Karpas-422 (cell line): Measurements from ENCODE around the gene TNK2. TPM values are rescaled to one million over a fixed set of nuclear protein-coding genes. Genes with fewer than 3 reads are reported as not detected.
"Not testable (repeated sequence)": the region's sequence is repeated elsewhere in the genome, so short reads cannot be mapped to it uniquely, and the experiment has no call there.

Source experiments
- DNase-seq: peaks from one replicate; pipeline ENCODE4 v3.0.0-alpha.2; 2015
- H2AFZ ChIP-seq: fragments of 200-600 bp; sonication (generic); 2 replicates; pipeline ENCODE4 v1.6.1; 2014; ENCODE audit warnings: antibody characterized with exemption, low read length, mixed read lengths
- H3K27ac ChIP-seq: fragments of 200-600 bp; sonication (generic); 2 replicates; pipeline ENCODE4 v1.5.1; 2014; ENCODE audit warnings: mild to moderate bottlenecking, low read length, moderate library complexity
- H3K27me3 ChIP-seq: fragments of 200-600 bp; sonication (generic); 2 replicates; pipeline ENCODE4 v1.6.1; 2014; ENCODE audit warnings: low read length, mixed read lengths
- H3K36me3 ChIP-seq: fragments of 200-600 bp; sonication (generic); 2 replicates; pipeline ENCODE4 v1.6.1; 2014; ENCODE audit warnings: low read length, mixed read lengths; ENCODE audit not compliant: insufficient read depth
- H3K4me1 ChIP-seq: fragments of 200-600 bp; sonication (generic); 2 replicates; pipeline ENCODE4 v1.6.1; 2014; ENCODE audit warnings: mild to moderate bottlenecking, low read length, mixed read lengths
- H3K4me2 ChIP-seq: fragments of 200-600 bp; sonication (generic); 2 replicates; pipeline ENCODE4 v1.6.1; 2014; ENCODE audit warnings: low read length, low read depth, mild to moderate bottlenecking; ENCODE audit not compliant: poor library complexity, severe bottlenecking
- H3K4me3 ChIP-seq: fragments of 200-600 bp; sonication (generic); 2 replicates; pipeline ENCODE4 v1.5.1; 2014; ENCODE audit warnings: mild to moderate bottlenecking, antibody characterized with exemption, low read length, mixed read lengths
- H3K79me2 ChIP-seq: fragments of 200-600 bp; sonication (generic); 2 replicates; pipeline ENCODE4 v1.6.1; 2014; ENCODE audit warnings: mild to moderate bottlenecking, low read length, mixed read lengths
- H3K9ac ChIP-seq: fragments of 200-600 bp; sonication (generic); 2 replicates; pipeline ENCODE4 v1.6.0; 2014; ENCODE audit warnings: low read length
- H3K9me2 ChIP-seq: fragments of 200-600 bp; sonication (generic), shearing (Covaris generic); replicated peaks from 2 replicates; pipeline ENCODE4 v1.6.0; 2014; ENCODE audit warnings: mild to moderate bottlenecking, low read length, moderate library complexity; ENCODE audit not compliant: insufficient read depth
- H3K9me3 ChIP-seq: fragments of 300-700, 200-600 bp; sonication (generic); 2 replicates; pipeline ENCODE4 v1.6.1; 2014; ENCODE audit warnings: low read length, mixed read lengths
- H4K20me1 ChIP-seq: fragments of 200-600 bp; sonication (generic); 2 replicates; pipeline ENCODE4 v1.6.1; 2014; ENCODE audit warnings: mild to moderate bottlenecking, antibody characterized with exemption, low read length, low read depth; ENCODE audit not compliant: insufficient read depth
- total RNA-seq: library from RNA; depleted of rRNA; stranded (reverse); fragments of >200 nt; shearing (Covaris generic); gene quantifications from 2 replicates; pipeline ENCODE4 v1.2.3, GENCODE V29; 2014; ENCODE audit warnings: low replicate concordance

TNK2 gene
- total RNA-seq, 1 experiment from 2014 or later, result 25.5 TPM

DNA sequence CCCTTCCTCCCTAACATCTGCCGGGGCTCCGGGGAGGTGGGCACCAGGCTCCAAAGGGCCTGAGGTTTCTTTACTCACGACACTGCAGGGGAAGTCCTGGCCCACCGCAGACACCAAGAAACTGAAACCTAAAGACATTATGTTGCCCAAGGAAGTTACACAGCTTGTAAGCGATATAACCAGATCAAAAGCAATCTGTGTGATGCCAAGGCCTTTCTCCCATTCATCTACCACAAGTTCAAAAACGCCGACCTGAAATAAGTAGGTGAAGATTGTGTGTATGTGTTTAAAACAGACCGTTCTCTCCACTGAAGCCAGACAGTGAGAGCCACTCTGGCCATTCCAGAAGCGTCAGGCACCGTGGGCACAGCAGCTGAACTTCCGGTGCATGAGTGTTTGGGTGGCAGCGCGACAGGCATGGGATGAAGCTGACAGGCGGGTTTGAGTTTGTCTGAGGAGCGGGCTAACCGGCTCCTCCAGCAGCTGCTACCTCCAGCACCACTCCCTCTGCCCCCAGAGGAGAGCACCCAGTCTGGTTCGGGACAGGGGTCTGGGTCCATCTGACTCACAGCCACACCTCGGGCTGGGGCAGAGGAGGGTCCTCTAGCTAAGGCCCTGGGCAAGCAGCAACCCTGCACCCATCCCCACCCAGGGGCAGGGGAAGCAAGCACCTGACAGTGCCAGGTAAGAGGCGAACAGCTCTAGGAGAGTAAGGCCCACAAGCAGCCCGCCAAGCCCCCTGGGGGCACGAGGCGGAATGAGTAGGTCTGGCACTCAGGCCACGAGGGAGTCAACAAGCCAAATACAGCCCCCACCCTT, 1.3 kb downstream of the TNK2 start:
- DNase-seq, result peak; percentile 64
- Histone ChIP-seq H3K4me3 (peak overlapping the region; percentile 68), H3K27ac (no peak overlapping the region), H3K36me3 (no peaks in the 10 kb centered on the region), H4K20me1 (peaks cover 4% of the 10 kb centered on the region; the same call in 1 of the 2 replicates), H2AFZ (0 out of 2 replicates have a peak overlapping the region, but pooled peaks have one; percentile 25), H3K4me2 (peak overlapping the region; percentile 76), H3K79me2 (no peaks in the 10 kb centered on the region), H3K9me3 (no peaks in the 10 kb centered on the region), H3K27me3 (no peaks in the 10 kb centered on the region), H3K9ac (peak overlapping the region; percentile 72), H3K4me1 (peaks cover 48% of the 10 kb centered on the region), H3K9me2 (no peaks in the 10 kb centered on the region)

DNA sequence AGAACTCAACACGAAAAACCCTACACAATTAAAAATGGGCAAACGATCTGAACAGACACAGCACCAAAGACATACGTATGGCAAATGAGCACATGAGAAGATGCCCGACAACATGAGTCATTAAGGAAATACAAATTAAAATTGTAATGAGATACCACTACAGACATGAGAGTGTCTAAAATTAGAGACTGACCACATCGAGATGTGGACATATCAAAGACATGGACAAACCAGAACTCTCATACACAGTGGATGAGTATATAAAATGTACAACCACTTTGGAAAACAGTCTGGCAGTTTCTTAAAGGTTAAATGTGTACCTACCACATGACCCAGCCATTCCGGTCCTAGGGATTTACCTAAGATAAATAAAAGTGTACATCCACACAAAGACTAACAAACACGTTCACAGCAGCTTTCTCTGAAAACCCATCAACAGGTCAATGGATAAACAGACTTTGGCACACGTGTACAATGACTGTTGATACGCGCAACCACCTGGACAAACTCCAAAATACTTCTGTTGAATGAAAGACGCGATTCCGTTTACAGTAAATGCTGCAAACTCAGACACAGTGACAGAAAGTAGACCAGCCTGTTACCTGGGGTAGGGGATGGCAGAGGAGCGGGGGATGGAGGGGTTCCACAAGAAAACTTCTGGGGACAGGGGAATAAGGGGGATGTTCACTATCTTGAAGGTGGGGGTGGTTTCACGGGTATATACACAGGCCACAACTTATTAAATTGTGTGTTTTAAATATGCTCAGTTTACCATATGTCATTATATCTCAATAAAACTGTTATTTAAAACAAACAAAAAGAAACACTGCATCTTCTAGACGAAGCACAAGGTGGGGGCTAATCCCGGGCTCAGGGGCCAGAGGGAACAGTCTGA, 2.1 kb downstream of the TNK2 start:
- H3K36me3 ChIP-seq, result no peaks in the 10 kb centered on the region
- no peaks in the 10 kb centered on the region for H3K27me3 ChIP-seq
- H3K4me2 ChIP-seq, result peak overlapping the region; percentile 76
- peaks cover 10% of the 10 kb centered on the region; the same call in 1 of the 2 replicates for H4K20me1 ChIP-seq
- H2AFZ ChIP-seq, result 0 out of 2 replicates have a peak overlapping the region, but pooled peaks have one; percentile 25
- no peak overlapping the region for H3K27ac ChIP-seq
- no peaks in the 10 kb centered on the region for H3K79me2 ChIP-seq
- H3K9me2 ChIP-seq, result no peaks in the 10 kb centered on the region
- no peaks in the 10 kb centered on the region for H3K9me3 ChIP-seq
- H3K4me1 ChIP-seq, result peaks cover 48% of the 10 kb centered on the region
- DNase-seq, result no peak
- H3K9ac ChIP-seq, result peak overlapping the region; percentile 72
- peak overlapping the region; percentile 68; the same call in 1 of the 2 replicates for H3K4me3 ChIP-seq

DNA sequence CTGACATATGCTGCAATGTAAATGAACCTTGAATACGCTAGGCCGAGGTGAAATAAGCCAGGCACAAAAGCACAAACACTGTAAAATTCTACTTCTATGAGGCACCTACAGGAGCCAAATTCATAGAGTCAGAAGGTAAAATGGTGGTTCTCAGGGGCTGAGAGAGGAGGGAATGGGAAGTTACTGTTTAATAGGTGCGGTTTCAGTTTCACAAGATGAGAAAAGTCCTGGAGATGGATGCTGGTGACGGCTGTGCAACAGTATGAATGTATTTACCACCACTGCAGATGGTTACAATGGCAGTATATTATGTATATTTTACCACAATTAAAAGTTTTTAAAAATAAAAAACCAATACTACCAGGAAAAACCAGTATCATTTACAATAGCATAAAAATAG, 4.0 kb downstream of the TNK2 start:
- H3K4me3 ChIP-seq, result no peak overlapping the region
- H3K79me2 ChIP-seq, result no peaks in the 10 kb centered on the region
- peaks cover 42% of the 10 kb centered on the region for H3K4me1 ChIP-seq
- H3K36me3 ChIP-seq, result no peaks in the 10 kb centered on the region
- H4K20me1 ChIP-seq, result peaks cover 16% of the 10 kb centered on the region; the same call in 1 of the 2 replicates
- no peak for DNase-seq
- H2AFZ ChIP-seq, result no peak overlapping the region
- H3K9me2 ChIP-seq, result no peaks in the 10 kb centered on the region
- H3K27ac ChIP-seq, result no peak overlapping the region
- no peak overlapping the region for H3K9ac ChIP-seq
- no peak overlapping the region for H3K4me2 ChIP-seq
- H3K27me3 ChIP-seq, result no peaks in the 10 kb centered on the region
- H3K9me3 ChIP-seq, result no peaks in the 10 kb centered on the region

DNA sequence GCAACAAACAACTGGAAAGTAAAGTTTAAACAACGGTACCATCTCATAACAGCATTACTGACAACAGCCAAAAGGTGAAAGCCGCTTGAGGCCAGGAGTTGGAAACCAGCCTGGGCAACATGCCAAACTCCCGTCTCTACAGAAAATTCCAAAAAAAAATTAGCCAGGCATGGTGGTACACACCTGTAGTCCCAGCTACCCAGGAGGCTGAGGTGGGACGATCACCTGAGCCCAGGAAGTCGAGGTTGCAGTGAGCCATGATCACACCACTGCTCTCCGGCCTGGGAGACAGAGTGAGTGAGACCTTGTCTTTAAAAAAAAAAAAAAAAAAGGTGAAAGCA, 4.4 kb downstream of the TNK2 start:
- no peak for DNase-seq
- Histone ChIP-seq H3K27me3 (no peaks in the 10 kb centered on the region), H3K4me2 (no peak overlapping the region), H3K9ac (no peak overlapping the region), H2AFZ (no peak overlapping the region), H3K9me2 (no peaks in the 10 kb centered on the region), H3K9me3 (no peaks in the 10 kb centered on the region), H3K4me3 (no peak overlapping the region), H3K36me3 (no peaks in the 10 kb centered on the region), H4K20me1 (peaks cover 16% of the 10 kb centered on the region; the same call in 1 of the 2 replicates), H3K4me1 (peaks cover 41% of the 10 kb centered on the region), H3K79me2 (no peaks in the 10 kb centered on the region), H3K27ac (no peak overlapping the region)

DNA sequence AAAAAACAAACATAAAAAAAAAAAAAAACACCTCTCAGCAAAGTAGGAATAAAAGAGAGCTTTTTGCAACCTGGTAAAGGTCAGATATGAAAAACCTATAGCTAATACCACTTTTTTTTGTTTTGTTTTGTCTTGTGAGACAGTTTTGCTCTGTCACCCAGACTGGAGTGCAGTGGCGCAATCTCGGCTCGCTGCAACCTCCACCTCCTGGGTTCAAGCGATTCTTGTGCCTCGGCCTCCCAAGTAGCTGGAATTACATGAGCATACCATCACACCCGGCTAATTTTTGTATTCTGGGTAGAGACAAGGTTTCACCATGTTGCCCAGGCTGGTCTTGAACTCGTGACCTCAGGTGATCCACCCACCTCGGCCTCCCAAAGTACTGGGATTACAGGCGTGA, 5.7 kb downstream of the TNK2 start:
- H3K36me3 ChIP-seq, DNase-seq, H3K9ac ChIP-seq, H2AFZ ChIP-seq, H3K27ac ChIP-seq, H3K4me2 ChIP-seq, H3K9me2 ChIP-seq, H3K4me3 ChIP-seq, H3K27me3 ChIP-seq, H3K9me3 ChIP-seq, H3K79me2 ChIP-seq: not testable (repeated sequence)
- peaks cover 16% of the 10 kb centered on the region; the same call in 1 of the 2 replicates for H4K20me1 ChIP-seq
- H3K4me1 ChIP-seq, result peaks cover 28% of the 10 kb centered on the region

DNA sequence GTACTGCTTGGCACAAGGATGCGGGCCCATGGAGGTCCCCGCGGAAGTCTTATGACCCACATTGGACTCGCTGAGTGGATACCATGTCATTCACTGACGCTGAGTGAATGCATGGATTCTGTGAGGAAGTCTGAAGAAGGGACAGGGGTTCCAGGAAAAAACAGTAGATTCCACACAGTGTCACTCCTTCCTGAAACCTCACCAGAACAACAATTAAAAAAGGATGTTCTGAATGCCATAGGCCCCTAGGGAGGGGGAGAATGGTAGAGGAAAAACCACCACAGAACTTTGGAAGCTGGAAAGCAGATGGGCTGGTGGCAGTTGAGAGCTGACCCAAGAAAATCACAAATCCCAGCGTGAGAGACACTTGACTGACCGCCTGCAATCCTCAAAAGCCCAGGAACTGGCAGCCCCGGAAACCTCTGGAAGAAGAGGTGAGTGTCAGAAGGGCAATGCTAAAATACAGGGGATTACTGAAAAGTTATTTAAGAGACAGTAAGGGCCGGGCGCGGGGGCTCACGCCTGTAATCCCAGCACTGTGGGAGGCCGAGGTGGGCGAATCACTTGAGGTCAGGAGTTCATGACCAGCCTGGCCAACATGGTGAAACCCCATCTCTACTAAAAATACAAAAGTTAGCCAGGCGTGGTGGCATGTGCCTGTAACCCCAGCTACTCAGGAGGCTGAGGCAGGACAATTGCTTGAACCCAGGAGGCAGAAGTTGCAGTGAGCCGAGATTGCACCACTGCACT, 6.3 kb downstream of the TNK2 start:
- H3K9me3 ChIP-seq, H2AFZ ChIP-seq, H3K27ac ChIP-seq, H3K4me3 ChIP-seq, H3K9ac ChIP-seq, H3K36me3 ChIP-seq, H3K4me2 ChIP-seq, H3K27me3 ChIP-seq, H3K79me2 ChIP-seq, H3K9me2 ChIP-seq, DNase-seq: not testable (repeated sequence)
- Histone ChIP-seq H3K4me1 (peaks cover 23% of the 10 kb centered on the region), H4K20me1 (peaks cover 16% of the 10 kb centered on the region; the same call in 1 of the 2 replicates)

DNA sequence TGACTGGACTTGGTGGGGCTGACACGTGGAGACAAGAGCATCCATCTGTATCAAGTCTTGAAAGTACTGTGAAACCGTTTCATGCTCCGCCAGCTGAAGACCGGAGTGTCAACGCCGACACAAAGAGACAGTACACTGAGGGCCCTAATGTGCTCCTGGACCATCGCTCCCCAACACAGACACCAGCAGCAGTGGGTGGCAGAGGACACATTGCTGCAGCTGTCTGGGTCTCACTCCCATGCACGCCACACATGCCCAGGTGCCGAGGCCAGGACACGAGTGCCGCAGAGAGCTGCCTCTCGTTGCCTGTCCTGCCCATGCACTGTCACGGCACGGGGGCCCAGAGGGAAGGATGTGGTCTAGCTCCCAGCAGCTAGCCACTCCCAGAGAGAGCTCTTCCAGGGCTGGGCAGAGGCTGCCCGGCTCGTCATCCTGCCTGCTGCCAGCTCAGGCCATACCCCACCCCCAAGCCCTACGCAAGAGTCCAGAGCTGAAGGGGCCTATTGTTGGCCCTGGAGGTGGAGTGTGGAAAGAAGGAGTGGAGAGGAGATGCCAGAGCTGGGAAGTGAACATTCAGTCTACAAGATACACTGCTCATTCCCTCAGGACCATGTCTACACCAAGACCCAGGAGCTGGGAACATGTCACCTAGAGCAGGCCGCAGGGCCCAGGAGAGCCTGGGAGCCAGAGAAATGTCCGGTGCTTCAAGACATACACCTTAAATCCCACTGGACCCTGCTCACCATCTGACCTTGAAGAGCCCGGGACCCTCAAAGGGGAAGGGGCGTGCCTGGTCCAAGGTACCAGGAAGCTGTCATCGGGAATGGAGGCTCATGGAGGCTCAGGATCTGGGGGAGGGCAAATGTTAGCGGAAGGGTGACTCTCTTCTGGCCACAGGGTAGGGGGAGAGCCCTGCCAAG, 7.7 kb downstream of the TNK2 start:
- Histone ChIP-seq H3K27ac (no peak overlapping the region), H3K4me3 (no peak overlapping the region), H3K4me2 (no peak overlapping the region), H3K9ac (no peak overlapping the region), H4K20me1 (peaks cover 12% of the 10 kb centered on the region; the same call in 1 of the 2 replicates), H3K9me2 (no peaks in the 10 kb centered on the region), H3K79me2 (no peaks in the 10 kb centered on the region), H3K36me3 (no peaks in the 10 kb centered on the region), H2AFZ (no peak overlapping the region), H3K9me3 (no peaks in the 10 kb centered on the region), H3K27me3 (no peaks in the 10 kb centered on the region), H3K4me1 (peaks cover 22% of the 10 kb centered on the region)
- no peak for DNase-seq
